Activated CD4-positive, CD25-positive, alpha-beta regulatory T cell treated with anti-CD3 and anti-CD28 coated beads, Interleukin-2, amount 50 U/mL, for 72 hours (primary cell): Measurements from ENCODE around the gene MRPS12.

Source experiments
- DNase-seq: peaks from one replicate; pipeline ENCODE4 v3.0.0; 2021

The MRPS12 gene

DNA sequence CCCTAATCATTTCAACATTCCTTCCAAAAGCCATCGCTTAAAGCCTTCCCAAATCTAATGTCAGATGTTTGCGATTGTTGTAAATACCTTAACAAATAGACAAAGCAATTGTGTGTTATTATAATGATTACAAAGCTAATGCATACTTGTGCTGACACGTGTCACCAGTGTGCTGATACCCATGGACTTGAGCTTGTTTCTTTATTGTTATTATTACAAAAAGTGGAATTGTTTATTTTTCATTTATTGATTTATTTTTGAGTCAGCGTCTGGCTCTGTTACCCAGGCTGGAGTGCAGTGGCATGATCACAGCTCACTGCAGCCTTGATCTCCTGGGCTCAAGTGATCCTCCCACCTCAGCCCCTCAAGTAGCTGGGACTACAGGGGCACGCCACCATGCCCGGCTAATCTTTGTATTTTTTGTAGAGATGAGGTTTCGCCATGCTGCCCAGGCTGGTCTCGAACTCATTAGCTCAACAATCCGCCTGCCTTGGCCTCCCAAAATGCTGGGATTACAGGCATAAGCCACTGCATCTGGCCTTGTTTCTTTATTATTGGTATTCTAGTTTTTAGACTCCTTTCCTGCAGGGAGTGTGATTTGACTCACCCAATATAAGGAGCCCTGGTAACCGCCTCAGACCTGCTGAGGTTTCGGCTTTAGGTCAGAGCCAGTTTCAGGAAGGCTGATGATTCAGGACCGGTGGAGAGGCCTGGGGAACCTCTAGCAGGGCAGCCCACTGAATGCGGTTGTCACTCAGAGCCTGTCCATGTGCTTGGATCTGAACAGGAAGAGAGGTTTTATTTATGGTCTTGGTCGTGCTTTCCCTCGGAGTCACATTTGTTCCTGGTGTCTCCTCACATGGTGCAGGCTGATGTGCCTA, 46.9 kb downstream of the MRPS12 start:
- DNase-seq, result peak; percentile 33

DNA sequence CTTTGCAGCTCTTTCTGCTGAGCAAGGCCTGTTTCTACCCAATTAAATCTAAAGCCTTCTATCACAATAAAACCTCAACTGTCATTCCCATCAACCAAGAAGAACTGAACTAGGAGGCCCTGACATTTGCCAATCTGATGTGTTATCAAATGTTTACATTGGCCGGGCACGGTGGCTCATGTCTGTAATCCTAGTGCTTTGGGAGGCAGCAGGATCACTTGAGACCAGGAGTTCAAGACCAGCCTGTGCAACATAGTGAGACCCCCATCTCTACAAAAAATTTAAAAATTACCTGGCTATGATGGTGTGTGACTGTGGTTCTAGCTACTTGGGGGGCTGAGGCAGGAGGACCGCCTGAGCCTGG, 47.6 kb downstream of the MRPS12 start:
- DNase-seq, result no peak

DNA sequence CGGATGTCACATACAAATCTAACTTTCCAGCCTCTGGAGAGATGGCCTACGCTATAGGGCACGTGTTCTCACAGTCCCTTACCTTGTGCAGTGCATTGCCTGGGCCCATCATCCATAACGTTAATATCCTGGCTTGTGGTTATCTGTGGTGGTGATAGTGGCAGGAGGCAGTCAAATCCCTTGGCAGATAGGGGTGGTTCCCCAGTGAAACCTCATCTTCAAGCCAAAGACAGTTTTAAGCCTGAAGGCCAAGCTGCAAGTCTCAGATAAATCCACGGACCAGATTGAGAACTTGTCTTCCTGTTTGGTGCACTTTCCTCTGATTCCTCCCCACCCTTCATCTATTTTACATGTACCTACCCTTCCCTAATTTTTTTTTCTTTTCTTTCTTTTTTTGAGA, 49.1 kb downstream of the MRPS12 start:
- no peak for DNase-seq

DNA sequence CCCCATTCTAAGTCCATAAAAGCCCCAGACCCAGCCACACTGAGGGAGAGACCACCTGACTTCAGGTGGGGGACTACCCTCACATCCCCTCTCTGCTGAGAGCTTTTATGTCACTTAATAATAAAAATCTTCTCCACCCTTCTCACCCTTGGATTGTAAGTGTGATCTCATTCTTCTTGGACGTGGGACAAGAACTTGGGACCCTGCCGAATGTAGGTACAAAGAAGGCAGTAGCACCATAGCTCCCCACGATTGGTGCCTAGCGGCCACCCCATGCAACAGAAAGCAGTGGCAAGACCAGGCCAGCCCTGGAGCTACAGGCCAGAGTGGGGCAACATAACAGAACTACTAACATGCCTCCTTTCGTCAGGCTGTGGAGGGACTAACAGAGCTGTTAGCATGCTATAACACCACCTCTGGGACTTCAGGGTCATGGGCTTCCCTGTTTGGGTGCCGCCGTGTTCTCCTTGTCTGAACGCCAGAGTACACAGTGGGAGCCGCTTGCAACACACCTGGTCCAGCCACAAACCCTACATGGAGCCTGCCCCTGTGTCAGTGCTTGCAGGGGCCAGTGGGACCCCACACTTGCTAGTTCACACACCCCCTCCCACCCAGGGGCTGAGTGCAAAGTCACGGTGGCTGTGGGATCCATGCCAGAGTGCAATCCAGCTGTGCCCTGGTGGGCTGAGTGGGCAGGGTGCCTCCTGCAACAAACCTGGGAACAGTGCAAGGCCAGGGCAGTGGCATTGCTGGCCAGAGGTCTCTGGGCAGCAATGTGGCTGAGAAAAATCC, 50.0 kb downstream of the MRPS12 start:
- no peak for DNase-seq
